Neural progenitor cell (in vitro differentiated cells): ENCODE results near the gene FRMD8.

Experiments
- CTCF ChIP-seq: fragments of 200-600 bp; sonication (generic); IDR thresholded peaks from 2 replicates; pipeline ENCODE4 v1.5.1; 2017; ENCODE audit warnings: antibody characterized with exemption, mild to moderate bottlenecking
- EZH2 ChIP-seq: fragments of 200-600 bp; sonication (generic); IDR thresholded peaks from 2 replicates; pipeline ENCODE4 v1.6.1; 2017; ENCODE audit warnings: antibody characterized with exemption, mild to moderate bottlenecking, moderate library complexity
- EZH2phosphoT487 ChIP-seq: fragments of 200-600 bp; sonication (generic); IDR thresholded peaks from 2 replicates; pipeline ENCODE4 v1.6.1; 2017; ENCODE audit warnings: antibody characterized with exemption

GRCh38 chr11:65419772-65420481 lies 33.5 kb downstream of the FRMD8 start:
- TF ChIP-seq CTCF (no peak), EZH2phosphoT487 (no peak), EZH2 (no peak)
